ENCODE data around the gene FITM2. TPM values are rescaled to one million over a fixed set of nuclear protein-coding genes. Genes with fewer than 3 reads are reported as not detected.

Gene FITM2
- total and polyA plus RNA-seq, 2 donors (not counting 3 experiments of a cell fraction or from before 2014, with no cell fraction given), result 4.4 to 7.7 TPM

DNA sequence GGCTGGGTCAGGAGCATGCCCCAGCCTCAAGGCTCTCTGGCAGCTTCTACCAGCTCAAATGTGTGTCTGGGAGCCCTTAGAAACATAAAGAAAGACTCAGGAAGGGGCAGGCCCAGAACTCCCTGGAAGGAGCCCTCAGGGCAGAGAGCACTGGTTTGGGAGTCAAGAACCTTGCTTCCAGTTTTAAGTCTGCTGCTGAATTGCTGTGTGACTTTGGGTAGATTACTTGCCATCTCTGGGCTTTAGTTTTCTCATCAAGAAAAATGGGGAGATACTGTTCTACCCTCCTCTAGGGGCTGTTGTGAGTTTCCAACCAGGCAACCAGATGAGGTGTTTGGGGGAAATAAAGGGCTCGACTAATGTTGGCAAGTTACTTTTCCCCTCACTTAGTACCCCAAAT, 55.1 kb downstream of the FITM2 start:
- dilution Hi-C loops (cut with MboI; ENCODE audit: extremely low pct_ligation_motif_present, low sequenced_read_pairs), result no loop called here
- no TSS peak for BruUV-seq (replicated peaks)
- H2AFZ ChIP-seq (ENCODE audit: low read depth, low read length), result no peak overlapping the region
- H3K27me3 ChIP-seq (ENCODE audit: control insufficient read depth in 2 of 2, insufficient read depth in 2 of 2, low read length in 2 of 2), result no peaks in the 10 kb centered on the region
- no peak overlapping the region for H3K4me3 ChIP-seq (replicated peaks in 1 of 3; ENCODE audit: insufficient read depth in 1 of 3, low read depth in 1 of 3, low read length in 3 of 3)
- no peaks in the 10 kb centered on the region for H3K9me3 ChIP-seq (replicated peaks; ENCODE audit: control insufficient read depth, insufficient read depth, low read length)
- TF ChIP-seq, protein P1, sequence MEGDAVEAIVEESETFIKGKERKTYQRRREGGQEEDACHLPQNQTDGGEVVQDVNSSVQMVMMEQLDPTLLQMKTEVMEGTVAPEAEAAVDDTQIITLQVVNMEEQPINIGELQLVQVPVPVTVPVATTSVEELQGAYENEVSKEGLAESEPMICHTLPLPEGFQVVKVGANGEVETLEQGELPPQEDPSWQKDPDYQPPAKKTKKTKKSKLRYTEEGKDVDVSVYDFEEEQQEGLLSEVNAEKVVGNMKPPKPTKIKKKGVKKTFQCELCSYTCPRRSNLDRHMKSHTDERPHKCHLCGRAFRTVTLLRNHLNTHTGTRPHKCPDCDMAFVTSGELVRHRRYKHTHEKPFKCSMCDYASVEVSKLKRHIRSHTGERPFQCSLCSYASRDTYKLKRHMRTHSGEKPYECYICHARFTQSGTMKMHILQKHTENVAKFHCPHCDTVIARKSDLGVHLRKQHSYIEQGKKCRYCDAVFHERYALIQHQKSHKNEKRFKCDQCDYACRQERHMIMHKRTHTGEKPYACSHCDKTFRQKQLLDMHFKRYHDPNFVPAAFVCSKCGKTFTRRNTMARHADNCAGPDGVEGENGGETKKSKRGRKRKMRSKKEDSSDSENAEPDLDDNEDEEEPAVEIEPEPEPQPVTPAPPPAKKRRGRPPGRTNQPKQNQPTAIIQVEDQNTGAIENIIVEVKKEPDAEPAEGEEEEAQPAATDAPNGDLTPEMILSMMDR (IDR thresholded peaks at IDR 0.05; ENCODE audit: extremely low read depth in 1 of 2, insufficient read depth in 1 of 2, low read depth in 1 of 2, low read length in 2 of 2), result no peak
- no peak for TF ChIP-seq GATA2 (IDR thresholded peaks at IDR 0.05; ENCODE audit: insufficient read depth, insufficient read length, low read depth, low read length)
- no peak for TF ChIP-seq FOS (IDR thresholded peaks at IDR 0.05; ENCODE audit: borderline replicate concordance, insufficient read depth, low read length)
- no peak for TF ChIP-seq EZH2 (IDR thresholded peaks at IDR 0.05; ENCODE audit: borderline replicate concordance, low read depth, low read length, severe bottlenecking)
- TF ChIP-seq JUN (IDR thresholded peaks at IDR 0.05; ENCODE audit: borderline replicate concordance, insufficient read depth, insufficient read length, low read depth), result no peak
- TF ChIP-seq MYC (IDR thresholded peaks at IDR 0.05; ENCODE audit: low read depth, low read length), result no peak
- no peak for TF ChIP-seq POLR2AphosphoS5 (IDR thresholded peaks at IDR 0.05; ENCODE audit: insufficient read depth, low read depth, low read length)
- TF ChIP-seq POLR2A (IDR thresholded peaks at IDR 0.05; ENCODE audit: low read depth, low read length), result no peak
- TF ChIP-seq, protein P2, sequence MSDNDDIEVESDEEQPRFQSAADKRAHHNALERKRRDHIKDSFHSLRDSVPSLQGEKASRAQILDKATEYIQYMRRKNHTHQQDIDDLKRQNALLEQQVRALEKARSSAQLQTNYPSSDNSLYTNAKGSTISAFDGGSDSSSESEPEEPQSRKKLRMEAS (IDR thresholded peaks at IDR 0.05; ENCODE audit: insufficient read depth, insufficient read length), result no peak
- intact Hi-C loops (cut with micrococcal nuclease), result no loop called here
- ChIA-PET CTCF (no interaction called here), POLR2A (no interaction called here)
- H3K4me1 ChIP-seq (ENCODE audit: control insufficient read depth, extremely low read depth, insufficient read depth, low read length), result no peaks in the 10 kb centered on the region
- no peaks in the 10 kb centered on the region for H4K20me1 ChIP-seq (replicated peaks; ENCODE audit: control insufficient read depth, extremely low read depth, insufficient read depth, low read length)
- FAIRE-seq (no peak), DNase-seq (ENCODE audit: low read depth, low spot score) (no peak)
- no peaks in the 10 kb centered on the region for H3K9me1 ChIP-seq (replicated peaks; ENCODE audit: control insufficient read depth, extremely low read depth, insufficient read depth, low read length)
- no peak overlapping the region for H3K9ac ChIP-seq (replicated peaks; ENCODE audit: extremely low read depth, insufficient read depth, low read length)
- H3K27ac ChIP-seq (ENCODE audit: insufficient read depth, low read depth, low read length), result no peak overlapping the region
- no peaks in the 10 kb centered on the region for H3K36me3 ChIP-seq (ENCODE audit: control insufficient read depth in 2 of 2, extremely low read depth in 1 of 2, insufficient read depth in 2 of 2, low read length in 2 of 2)
- no peaks in the 10 kb centered on the region for H3K79me2 ChIP-seq (ENCODE audit: control insufficient read depth, insufficient read depth, low read length)
- no peak overlapping the region for H3K4me2 ChIP-seq (ENCODE audit: insufficient read depth, low read length)
